ENCODE data around the gene MINK1.
"Not testable (repeated sequence)": the region's sequence is repeated elsewhere in the genome, so short reads cannot be mapped to it uniquely, and the experiment has no call there.

The MINK1 gene

GRCh38 chr17:4851084-4851483 lies 17.9 kb downstream of the MINK1 start:
- ChIA-PET CTCF (interaction anchor here (1.8 kb wide), 1 partner anchor 61 kb away, joined by 5 read pairs; no protein-coding TSS in a partner anchor), POLR2A (no interaction called here)
- TF ChIP-seq CTCF (IDR thresholded peaks at IDR 0.05; ENCODE audit: control extremely low read depth, extremely low read depth, low read depth, missing control alignments) = no peak
- DNase-seq (ENCODE audit: extremely low spot score) = no peak

- DNase-seq (ENCODE audit: extremely low spot score) = no peak
- no peak for TF ChIP-seq CTCF (IDR thresholded peaks at IDR 0.05; ENCODE audit: control extremely low read depth, extremely low read depth, low read depth, missing control alignments)
- POLR2A ChIA-PET = interaction anchor here (0.6 kb wide), 1 partner anchor 14 kb away, joined by 5 read pairs; no protein-coding TSS in a partner anchor
- CTCF ChIA-PET = interaction anchor here (1.5 kb wide), 1 partner anchor 8 kb away, joined by 3 read pairs; no protein-coding TSS in a partner anchor
Measured at GRCh38 chr17:4852567-4853207, 19.5 kb downstream of the MINK1 start.

GRCh38 chr17:4853208-4853671 lies 20.1 kb downstream of the MINK1 start:
- TF ChIP-seq CTCF (IDR thresholded peaks at IDR 0.05; ENCODE audit: control extremely low read depth, extremely low read depth, low read depth, missing control alignments) = no peak
- CTCF ChIA-PET = interaction anchor here (1.4 kb wide), 1 partner anchor 46 kb away, joined by 3 read pairs; the partner anchor contains the start of gene C17orf107
- POLR2A ChIA-PET = no interaction called here
- no peak for DNase-seq (ENCODE audit: extremely low spot score)

- DNase-seq (ENCODE audit: extremely low spot score) = no peak
- TF ChIP-seq CTCF (IDR thresholded peaks at IDR 0.05; ENCODE audit: control extremely low read depth, extremely low read depth, low read depth, missing control alignments) = no peak
- ChIA-PET POLR2A (no interaction called here), CTCF (interaction anchor here (1.4 kb wide), 1 partner anchor 45 kb away, joined by 3 read pairs; the partner anchor contains the start of gene C17orf107)
Measured at GRCh38 chr17:4854111-4854681, 21.1 kb downstream of the MINK1 start.

GRCh38 chr17:4856271-4856936 lies 23.3 kb downstream of the MINK1 start:
- no peak for DNase-seq (ENCODE audit: extremely low spot score)
- ChIA-PET CTCF (interaction anchor here (2.0 kb wide), 1 partner anchor 11 kb away, joined by 5 read pairs; no protein-coding TSS in a partner anchor), POLR2A (no interaction called here)
- TF ChIP-seq CTCF (IDR thresholded peaks at IDR 0.05; ENCODE audit: control extremely low read depth, extremely low read depth, low read depth, missing control alignments) = no peak

GRCh38 chr17:4856937-4857314 lies 23.8 kb downstream of the MINK1 start:
- POLR2A ChIA-PET = no interaction called here
- TF ChIP-seq CTCF (IDR thresholded peaks at IDR 0.05; ENCODE audit: control extremely low read depth, extremely low read depth, low read depth, missing control alignments) = no peak
- CTCF ChIA-PET = interaction anchor here (1.0 to 2.0 kb wide), 3 partner anchors 11 to 147 kb away, joined by 4 to 5 read pairs (median 5); partner anchors contain the start of gene ARRB2
- DNase-seq (ENCODE audit: extremely low spot score) = no peak

- not testable (repeated sequence) for DNase-seq (ENCODE audit: extremely low spot score)
- POLR2A ChIA-PET = interaction anchor here (1.0 kb wide), 1 partner anchor 10 kb away, joined by 5 read pairs; no protein-coding TSS in a partner anchor
- CTCF ChIA-PET = interaction anchor here (1.0 to 2.0 kb wide), 5 partner anchors 10 to 681 kb away, joined by 3 to 5 read pairs (median 4); partner anchors contain the start of gene ARRB2
Measured at GRCh38 chr17:4857347-4857746, 24.2 kb downstream of the MINK1 start.

Measured in GM10248 (cell line).